Type B pancreatic cell (in vitro differentiated cells): Measurements from ENCODE around the gene ZDHHC11B. TPM values are rescaled to one million over a fixed set of nuclear protein-coding genes. Genes with fewer than 3 reads are reported as not detected.

Source experiments
- DNase-seq: peaks from one replicate; pipeline ENCODE4 v3.0.0; 2021; ENCODE audit warnings: mixed read lengths; ENCODE audit not compliant: unreplicated experiment; ENCODE audit errors: extremely low spot score
- H3K27ac Mint-ChIP-seq: 2 replicates; pipeline ENCODE4 v1.8.0; 2021; ENCODE audit warnings: mild to moderate bottlenecking, mixed read lengths
- H3K27me3 Mint-ChIP-seq: 2 replicates; pipeline ENCODE4 v1.8.0; 2021; ENCODE audit warnings: mixed read lengths
- H3K36me3 Mint-ChIP-seq: 2 replicates; pipeline ENCODE4 v1.8.0; 2021; ENCODE audit warnings: mixed read lengths
- H3K4me1 Mint-ChIP-seq: one replicate; pipeline ENCODE4 v1.8.0; 2021; ENCODE audit warnings: mixed read lengths; ENCODE audit not compliant: unreplicated experiment
- H3K4me3 Mint-ChIP-seq: 2 replicates; pipeline ENCODE4 v1.8.0; 2021; ENCODE audit warnings: mild to moderate bottlenecking, mixed read lengths
- H3K9me3 Mint-ChIP-seq: 2 replicates; pipeline ENCODE4 v1.8.0; 2021; ENCODE audit warnings: mixed read lengths
- total RNA-seq: library from RNA; stranded (reverse); gene quantifications from 2 replicates; pipeline ENCODE4 v1.2.1, GENCODE V29; 2021; ENCODE audit warnings: low replicate concordance
- TF ChIP-seq, protein P1 (sequence below): fragments of 200-600 bp; sonication (generic); conservative IDR thresholded peaks from 2 replicates; pipeline ENCODE4 v1.5.0; 2021; ENCODE audit warnings: antibody characterized with exemption, mild to moderate bottlenecking

ZDHHC11B gene
- total RNA-seq, 1 donor from 2014 or later: 4.0 TPM

DNA sequence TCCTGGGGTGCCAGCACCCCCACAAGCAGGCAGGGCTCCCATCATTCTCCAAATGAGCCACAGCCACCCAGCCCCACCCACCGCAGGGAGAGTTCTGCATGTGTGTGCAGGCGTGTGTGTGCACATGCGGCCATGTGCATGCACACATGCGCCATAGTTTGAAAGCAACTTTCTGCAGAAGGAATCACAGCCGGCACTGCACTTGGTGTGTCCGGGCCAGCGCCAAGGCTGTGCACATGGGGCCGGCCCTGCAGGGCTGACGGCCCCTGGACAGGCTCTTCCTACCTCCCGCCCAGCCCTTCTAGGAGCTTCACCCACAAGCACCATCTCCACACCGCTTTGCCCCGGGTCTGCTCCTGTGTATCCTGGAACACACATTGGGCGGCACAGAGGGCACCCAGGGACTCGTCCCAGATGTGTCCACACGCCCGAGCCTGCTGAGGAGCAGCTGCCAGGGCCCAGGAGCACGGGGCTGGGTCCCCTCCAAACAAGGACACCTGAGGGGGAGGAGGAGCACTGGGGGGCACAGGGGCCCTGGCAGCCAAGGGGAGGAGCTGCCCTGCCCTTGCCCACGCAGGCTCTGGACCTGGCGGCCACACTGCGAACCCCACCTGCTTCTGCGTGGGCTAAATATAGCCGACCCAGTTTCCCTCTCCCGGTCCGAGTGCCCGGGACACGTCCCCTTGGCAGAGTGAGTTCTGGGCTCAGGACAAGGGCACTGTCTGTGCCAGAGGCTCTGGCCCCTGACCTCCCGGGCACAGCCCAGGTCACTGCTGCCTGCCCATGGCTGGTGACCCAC is 110.5 kb downstream of the ZDHHC11B start:
- Mint-ChIP-seq H3K9me3 (no peaks in the 10 kb centered on the region), H3K36me3 (no peaks in the 10 kb centered on the region), H3K4me3 (no peak overlapping the region), H3K27ac (no peak overlapping the region), H3K27me3 (peaks cover 5% of the 10 kb centered on the region), H3K4me1 (peaks cover 6% of the 10 kb centered on the region)
- DNase-seq: peak; percentile 69
- TF ChIP-seq, protein P1, sequence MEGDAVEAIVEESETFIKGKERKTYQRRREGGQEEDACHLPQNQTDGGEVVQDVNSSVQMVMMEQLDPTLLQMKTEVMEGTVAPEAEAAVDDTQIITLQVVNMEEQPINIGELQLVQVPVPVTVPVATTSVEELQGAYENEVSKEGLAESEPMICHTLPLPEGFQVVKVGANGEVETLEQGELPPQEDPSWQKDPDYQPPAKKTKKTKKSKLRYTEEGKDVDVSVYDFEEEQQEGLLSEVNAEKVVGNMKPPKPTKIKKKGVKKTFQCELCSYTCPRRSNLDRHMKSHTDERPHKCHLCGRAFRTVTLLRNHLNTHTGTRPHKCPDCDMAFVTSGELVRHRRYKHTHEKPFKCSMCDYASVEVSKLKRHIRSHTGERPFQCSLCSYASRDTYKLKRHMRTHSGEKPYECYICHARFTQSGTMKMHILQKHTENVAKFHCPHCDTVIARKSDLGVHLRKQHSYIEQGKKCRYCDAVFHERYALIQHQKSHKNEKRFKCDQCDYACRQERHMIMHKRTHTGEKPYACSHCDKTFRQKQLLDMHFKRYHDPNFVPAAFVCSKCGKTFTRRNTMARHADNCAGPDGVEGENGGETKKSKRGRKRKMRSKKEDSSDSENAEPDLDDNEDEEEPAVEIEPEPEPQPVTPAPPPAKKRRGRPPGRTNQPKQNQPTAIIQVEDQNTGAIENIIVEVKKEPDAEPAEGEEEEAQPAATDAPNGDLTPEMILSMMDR: no peak

DNA sequence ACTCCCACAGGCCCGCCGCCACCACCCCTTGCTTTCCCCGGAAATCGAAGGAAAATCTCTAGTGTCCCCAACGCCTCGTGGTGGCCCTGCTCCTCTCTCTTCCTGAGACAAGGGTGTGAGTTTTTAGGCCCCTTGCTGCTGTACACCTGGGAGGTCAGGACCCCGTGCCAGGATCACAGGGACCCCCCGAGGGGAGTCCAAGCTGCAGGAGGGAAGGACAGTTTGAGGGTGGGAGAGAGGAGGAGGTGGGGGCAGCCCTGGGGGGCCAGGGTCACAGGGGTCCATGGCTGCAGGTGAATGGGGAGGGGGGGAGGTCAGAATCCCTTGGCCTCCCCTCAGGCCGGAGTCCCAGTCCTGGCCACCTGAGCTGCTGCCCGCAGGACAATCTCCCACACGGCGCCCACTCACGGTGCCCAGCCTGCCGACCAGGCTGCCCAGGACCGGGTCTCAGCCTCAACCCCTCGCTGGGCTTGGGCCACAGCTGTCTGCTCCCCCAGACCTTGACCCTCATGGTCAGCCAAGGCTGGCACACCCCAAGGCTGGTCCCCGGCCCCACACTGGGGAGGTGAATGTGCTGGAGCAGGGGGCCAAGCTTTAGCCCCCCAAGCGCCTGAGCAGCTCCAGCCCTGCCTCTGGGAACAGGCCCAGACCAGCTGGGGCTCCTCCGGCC is 111.2 kb downstream of the ZDHHC11B start:
- peaks cover 5% of the 10 kb centered on the region for H3K27me3 Mint-ChIP-seq
- TF ChIP-seq, protein P1: no peak
- peaks cover 6% of the 10 kb centered on the region for H3K4me1 Mint-ChIP-seq
- peak; percentile 62 for DNase-seq
- no peaks in the 10 kb centered on the region for H3K36me3 Mint-ChIP-seq
- H3K4me3 Mint-ChIP-seq: peak overlapping the region; percentile 74
- no peaks in the 10 kb centered on the region for H3K9me3 Mint-ChIP-seq
- H3K27ac Mint-ChIP-seq: peak overlapping the region; percentile 89

DNA sequence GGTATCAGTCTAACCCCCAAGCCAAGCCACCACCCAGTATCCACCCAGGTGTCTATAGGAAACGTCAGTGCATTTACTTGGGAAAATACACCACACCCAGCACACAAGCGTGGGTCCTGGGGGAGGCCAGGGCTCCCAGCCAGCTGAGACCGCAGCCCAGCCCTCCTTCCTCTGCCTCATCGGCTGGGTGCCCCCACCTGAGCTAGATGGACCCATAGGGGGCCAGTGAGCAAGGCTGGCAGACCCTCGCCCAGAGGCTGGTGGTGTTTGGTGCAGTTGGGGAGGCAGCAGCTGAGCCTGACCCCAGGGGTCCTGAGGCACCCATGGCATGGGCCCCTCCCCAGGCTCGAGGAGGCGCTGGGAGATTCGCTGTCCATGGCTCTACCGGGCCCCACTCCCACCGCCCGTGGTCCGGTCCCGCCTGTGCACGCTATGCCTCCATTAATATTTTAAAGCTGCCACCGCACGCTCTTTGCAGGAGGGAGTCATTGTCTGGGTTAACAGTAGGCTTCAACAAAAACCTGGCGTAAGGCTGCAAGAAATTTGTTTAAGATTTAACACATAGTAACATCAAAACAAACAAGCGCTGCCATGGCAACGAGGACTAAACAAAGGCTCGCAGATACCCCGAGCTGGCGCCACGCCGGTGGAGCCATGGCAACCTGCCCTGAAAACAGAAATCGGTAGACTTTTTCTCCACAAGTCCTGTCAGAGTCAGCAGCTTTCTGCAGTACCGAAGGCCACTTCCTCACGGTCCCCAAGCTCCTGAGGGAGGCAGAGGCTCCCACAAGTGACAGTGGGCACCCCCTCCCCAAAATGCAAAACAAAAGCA is 112.0 kb downstream of the ZDHHC11B start:
- TF ChIP-seq, protein P1: no peak
- Mint-ChIP-seq H3K27me3 (peaks cover 5% of the 10 kb centered on the region), H3K4me1 (peaks cover 6% of the 10 kb centered on the region), H3K36me3 (peaks cover 1% of the 10 kb centered on the region), H3K27ac (peak overlapping the region; percentile 89), H3K9me3 (no peaks in the 10 kb centered on the region), H3K4me3 (peak overlapping the region; percentile 74)
- peak; percentile 83 for DNase-seq

DNA sequence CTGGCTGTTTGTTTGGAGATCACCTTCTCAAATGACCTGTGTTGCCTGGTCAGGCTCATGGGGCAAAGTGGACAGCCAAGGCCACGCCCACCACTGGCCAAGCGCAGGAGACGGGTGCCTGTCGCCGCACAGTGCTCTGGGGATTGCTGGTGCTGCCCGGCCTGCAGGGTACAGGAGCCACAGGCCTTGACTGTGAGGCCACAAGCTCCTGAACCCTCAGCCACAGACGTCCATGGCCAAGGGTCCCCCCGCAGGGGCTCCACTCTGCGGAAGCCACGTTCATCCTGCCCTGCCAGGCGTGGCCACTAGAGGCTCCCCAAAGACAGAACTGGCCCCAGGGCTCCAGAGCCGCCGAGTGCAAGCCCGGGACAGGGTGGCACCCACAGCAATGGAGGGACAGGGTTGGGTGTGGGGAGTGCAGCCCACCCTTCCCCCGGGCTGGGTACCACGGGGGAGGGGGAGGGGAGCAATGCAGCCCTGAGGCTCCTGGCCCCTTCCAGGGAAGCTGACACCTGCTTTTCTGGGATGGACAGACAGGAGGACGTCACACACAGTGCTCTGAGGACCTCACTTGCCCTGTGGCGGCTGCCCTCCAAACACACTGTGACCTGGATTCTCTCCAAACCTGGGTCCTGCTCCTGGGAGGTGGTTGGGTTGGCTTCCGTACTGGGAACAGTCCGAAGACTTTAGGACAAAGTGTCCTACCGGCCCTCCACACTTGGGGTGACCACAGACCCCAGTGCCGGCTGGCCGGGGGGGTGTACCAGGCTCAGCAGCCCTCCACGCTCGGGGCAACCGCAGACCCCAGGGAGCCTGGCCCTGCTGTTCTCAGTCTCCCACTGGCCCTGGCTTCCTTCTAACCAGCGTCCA is 112.8 kb downstream of the ZDHHC11B start:
- peak; percentile 67 for DNase-seq
- H3K4me3 Mint-ChIP-seq: no peak overlapping the region

More for the DNA sequence above, 112.8 kb downstream of the ZDHHC11B start:
- TF ChIP-seq, protein P1: peak; percentile 94
- Mint-ChIP-seq H3K9me3 (no peaks in the 10 kb centered on the region), H3K27me3 (peaks cover 5% of the 10 kb centered on the region), H3K27ac (no peak overlapping the region), H3K36me3 (peaks cover 5% of the 10 kb centered on the region), H3K4me1 (peaks cover 6% of the 10 kb centered on the region)
